Fibroblast of skin of left quadriceps (primary cell): Measurements from ENCODE around the gene MRPS34.

ENCODE experiments used
- DNase-seq, 2 experiments: peaks; one replicate each; pipeline ENCODE4 v3.0.0-alpha.2; 2013; ENCODE audit warnings: low read depth in 2 of 2

Gene MRPS34

DNA sequence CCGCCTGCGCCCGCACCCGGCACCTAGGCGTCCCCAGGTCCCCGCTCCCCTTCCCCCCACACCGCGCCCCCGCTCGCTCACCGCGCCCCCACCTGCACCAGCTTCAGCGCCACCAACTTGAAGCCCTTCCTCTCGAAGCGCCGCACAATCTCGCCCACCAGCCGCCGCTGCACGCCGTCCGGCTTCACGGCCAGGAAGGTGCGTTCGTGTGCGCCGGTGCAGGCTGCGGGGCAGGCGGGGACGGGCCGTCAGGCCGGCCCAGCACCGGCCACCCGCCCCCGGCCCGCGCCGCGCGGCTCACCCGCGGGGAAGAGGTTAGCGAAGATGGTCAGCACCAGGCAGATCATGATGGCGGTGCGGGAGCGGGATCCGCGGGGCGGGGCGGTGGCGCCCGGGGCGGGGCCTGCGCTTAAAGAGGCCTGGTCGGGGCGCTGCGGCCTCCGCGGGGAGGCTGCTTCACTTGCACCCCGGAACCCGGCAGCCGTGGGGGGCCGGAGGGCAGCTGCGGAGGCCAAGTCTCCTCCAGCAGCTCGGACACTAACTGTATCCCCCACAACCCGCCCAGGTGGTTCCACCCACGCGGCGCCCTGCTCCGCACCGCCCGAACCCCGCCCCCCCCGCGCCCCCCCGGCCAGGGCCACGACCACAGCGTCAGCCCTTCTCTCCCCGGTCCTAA lies 1.6 kb downstream of the MRPS34 start, which contains the start of gene NME3:
Gene NME3 (minus strand): TSS at position 356 of the 676 bp plus-strand sequence. CDS start 9 bp downstream, at position 347.
- peak in 1 of 2 experiments; percentile 15 for DNase-seq

DNA sequence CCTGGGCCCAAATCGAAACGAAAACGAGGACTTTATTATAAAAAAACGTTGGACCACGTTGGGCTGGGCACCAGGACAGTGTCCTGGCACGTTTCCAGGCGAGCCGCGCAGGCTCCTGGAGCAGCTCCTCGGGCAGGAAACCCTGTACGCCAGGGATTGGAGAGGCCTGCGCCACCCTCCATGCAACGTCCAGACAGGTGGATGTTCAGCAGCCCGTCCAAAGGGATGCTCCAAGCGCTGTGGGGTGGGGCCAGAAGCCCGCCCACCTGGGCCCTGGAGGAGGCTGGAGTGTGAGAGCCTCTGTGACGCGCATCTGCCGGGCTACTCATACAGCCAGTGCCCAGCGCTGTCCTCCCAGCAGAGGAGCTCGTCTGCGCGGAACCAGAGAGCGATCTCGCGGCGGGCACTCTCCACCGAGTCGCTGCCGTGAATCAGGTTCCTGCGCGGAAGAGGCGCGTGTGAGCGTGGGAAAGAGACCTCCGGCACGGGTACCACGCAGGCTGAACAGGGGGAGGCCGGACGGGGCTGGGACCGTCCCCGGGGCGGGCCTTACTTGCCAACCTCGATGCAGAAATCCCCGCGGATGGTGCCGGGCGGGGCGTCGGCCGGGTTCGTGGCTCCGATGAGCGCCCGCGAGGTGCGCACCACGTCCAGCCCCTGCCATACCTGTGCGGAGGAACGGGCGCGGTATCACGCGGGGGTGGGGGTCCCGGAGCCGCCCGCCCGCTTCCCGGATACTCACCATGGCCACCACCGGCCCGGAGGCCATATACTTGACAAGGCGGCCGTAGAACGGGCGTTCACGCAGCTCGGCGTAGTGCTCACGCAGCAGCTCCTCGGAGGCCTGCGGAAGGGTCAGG lies 2.4 kb downstream of the MRPS34 start:
- DNase-seq: no peak

DNA sequence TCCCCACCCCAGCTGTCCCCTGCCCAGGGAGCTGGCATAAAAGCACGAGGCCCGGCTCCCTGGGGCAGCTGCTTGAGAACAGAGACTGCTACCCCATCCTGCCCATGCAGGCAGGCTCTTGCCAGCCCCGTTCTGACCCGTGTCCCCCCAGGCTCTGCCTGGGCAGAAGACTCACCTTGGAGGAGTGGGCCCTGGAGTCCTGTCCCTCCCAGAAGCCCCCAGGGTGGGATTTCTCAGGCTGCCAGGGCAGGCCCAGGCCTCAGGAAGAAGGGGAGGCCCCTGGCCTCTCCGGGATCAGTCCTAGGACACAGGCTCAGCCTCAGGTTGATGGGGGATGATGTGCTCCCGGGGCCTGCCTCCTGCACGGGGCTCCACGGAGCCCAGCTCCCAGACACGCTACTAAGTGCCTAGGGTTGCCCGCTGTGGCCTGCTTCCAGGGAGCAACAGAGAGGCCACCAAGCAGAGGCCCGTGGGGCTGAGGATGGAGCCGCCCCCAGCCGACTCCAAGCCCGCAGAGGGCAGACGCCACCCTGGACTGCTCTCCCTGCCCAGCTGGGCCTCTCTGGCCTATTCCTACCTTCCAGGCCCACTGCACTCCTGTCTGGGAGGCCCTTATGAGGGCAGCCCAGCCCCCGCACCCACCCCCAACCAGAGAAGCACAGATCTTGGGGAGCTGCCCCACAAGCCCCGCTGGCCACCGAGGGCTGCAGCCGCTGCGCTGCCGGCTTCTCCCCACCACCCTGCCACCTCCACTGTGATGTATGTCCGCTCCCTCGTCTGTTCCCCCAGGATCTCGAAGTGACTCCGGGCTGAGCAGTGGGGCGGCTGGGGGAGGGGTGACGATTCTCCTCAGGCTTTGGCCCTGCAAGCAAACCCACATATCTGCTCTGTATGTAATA lies 3.3 kb downstream of the MRPS34 start:
- DNase-seq: no peak

DNA sequence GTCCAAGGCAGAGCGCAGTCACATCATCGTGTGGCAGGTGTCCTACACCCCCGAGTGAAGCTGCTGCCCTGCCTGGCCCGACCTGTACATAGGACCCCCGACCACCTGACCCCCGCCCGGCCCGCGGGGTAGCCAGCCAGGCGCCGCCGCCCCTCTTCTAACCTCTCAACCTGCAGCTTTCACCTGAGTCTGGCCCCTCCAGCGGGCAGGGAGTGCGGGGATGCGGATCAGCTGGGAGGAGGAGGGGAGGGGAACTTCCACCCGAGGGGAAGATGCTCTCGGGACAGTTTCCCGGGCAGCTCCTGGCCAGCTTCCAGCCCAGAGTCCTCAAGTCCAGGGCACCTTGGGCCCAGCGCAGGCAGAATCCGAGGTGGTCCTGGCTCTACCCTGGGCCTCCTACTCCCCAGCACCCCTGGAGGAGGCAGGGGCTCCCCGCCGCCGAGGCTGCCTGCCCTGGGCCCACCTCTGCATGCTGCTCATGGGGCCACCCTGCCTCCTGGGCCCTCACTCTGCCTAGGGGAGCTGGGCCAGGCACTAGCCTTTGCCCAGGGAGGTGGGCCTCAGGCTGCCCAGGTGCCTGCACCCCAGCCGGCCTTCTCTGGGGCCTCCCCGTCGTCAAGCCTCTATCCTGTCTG lies 4.0 kb downstream of the MRPS34 start:
- no peak for DNase-seq

DNA sequence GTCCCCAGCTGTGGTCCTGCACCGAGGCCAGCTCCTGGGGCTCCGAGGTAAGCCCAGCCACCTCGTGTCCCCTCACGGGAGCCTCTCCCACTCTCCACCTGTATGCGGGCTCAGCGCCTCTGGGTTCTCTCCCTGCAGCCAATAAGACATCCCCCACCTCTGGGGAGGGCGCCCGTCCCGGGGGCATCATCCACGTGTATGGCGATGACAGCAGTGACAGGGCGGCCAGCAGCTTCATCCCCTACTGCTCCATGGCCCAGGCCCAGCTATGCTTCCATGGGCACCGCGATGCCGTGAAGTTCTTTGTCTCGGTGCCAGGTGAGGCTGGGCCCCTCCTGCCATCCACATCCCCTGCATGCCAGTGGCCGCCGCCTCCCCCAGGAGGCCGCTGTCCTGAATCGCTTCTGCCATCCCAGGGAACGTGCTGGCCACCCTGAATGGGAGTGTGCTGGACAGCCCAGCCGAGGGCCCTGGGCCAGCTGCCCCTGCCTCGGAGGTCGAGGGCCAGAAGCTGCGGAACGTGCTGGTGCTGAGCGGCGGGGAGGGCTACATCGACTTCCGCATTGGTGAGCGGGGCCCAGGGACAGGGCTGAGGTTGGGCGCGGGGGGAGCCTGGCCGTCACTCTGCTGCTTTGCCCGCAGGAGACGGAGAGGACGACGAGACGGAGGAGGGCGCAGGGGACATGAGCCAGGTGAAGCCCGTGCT lies 4.7 kb downstream of the MRPS34 start:
- no peak for DNase-seq

DNA sequence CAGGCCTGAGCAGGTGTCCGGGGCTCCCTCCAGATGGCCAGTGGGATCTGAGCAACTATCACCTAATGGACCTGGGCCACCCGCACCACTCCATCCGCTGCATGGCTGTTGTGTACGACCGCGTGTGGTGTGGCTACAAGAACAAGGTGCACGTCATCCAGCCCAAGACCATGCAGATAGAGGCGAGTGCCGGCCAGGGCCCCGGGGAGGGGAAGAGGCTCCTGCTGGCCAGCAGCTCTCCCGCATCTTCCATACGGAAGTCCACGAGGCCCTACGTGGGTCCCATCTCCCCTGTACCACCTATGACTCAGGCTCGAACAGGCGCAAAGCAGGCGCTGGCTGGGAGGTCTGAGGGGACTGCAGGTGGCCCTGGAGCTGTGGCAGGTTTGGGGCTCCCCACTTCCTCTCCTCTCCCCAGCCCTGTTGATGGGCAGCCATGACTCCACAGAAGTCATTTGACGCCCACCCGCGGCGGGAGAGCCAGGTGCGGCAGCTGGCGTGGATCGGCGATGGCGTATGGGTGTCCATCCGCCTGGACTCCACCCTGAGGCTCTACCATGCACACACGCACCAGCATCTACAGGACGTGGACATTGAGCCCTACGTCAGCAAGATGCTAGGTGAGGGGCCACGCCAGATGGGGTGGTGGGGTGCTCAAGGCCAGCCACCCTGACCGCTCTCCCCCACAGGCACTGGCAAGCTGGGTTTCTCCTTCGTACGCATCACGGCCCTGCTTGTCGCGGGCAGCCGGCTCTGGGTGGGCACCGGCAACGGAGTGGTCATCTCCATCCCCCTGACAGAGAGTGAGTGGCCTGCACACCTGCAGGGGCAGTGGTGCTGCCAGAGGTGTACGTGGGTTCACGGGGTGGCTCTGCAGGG lies 5.6 kb downstream of the MRPS34 start:
- DNase-seq: no peak

DNA sequence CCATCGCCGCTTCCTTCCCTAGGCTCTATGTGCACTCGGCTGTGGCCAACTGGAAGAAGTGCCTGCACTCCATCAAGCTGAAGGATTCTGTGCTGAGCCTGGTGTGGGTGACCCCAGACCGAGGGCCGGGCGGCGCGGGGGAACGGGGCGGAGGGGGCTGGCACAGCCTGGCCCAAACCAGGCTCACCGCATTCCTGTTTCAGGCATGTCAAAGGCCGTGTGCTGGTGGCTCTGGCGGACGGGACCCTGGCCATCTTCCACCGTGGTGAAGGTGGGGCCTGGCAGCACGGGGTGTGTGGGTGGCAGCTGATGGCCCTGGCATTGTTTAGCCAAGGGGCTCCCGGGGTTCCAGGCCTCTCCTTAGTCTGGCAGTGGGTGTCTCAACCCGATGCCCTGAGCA lies 6.2 kb downstream of the MRPS34 start:
- DNase-seq: no peak

DNA sequence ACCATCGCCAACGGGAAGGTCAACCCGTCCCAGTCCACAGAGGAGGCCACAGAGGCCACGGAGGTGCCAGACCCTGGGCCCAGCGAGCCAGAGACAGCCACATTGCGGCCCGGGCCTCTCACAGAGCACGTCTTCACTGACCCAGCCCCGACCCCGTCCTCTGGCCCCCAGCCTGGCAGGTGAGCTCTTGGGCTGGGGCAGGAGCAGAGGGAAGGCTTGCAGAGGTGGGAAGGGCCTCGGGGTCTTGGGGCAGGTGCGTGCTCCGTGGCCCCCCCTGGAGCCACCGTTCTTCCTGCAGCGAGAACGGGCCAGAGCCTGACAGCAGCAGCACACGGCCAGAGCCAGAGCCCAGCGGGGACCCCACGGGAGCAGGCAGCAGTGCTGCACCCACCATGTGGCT lies 6.7 kb downstream of the MRPS34 start:
- no peak for DNase-seq

DNA sequence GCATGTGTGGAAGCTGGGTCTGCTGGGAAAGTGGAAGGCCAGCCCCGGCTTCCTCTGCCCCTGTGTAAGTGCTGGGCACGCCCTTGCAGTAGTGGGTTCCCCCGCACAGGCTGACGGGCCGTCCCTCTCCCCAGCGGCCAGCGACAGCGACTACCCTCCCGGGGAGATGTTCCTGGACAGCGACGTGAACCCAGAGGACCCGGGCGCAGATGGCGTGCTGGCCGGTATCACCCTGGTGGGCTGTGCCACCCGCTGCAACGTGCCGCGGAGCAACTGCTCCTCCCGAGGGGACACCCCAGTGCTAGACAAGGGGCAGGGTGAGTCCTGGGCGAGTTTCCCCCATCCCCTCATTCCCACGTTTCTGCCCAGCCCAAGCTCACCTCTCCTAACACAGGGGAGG lies 7.1 kb downstream of the MRPS34 start:
- DNase-seq: no peak

DNA sequence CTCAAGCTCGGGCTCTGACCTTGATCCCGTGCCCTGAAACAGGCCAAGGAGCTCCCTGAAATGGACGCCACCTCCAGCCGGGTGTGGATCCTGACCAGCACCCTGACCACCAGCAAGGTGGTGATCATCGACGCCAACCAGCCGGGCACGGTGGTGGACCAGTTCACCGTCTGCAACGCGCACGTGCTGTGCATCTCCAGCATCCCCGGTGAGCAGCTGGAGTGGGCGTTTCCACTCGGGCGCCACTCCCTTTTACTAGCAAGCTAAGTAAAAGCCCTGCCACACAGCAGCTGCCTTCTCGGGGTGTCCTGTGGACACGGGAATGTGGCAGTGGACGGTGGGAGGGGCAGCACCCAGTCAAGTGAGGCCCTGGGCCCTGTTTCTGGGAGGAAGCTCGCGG lies 8.0 kb downstream of the MRPS34 start:
- no peak for DNase-seq

DNA sequence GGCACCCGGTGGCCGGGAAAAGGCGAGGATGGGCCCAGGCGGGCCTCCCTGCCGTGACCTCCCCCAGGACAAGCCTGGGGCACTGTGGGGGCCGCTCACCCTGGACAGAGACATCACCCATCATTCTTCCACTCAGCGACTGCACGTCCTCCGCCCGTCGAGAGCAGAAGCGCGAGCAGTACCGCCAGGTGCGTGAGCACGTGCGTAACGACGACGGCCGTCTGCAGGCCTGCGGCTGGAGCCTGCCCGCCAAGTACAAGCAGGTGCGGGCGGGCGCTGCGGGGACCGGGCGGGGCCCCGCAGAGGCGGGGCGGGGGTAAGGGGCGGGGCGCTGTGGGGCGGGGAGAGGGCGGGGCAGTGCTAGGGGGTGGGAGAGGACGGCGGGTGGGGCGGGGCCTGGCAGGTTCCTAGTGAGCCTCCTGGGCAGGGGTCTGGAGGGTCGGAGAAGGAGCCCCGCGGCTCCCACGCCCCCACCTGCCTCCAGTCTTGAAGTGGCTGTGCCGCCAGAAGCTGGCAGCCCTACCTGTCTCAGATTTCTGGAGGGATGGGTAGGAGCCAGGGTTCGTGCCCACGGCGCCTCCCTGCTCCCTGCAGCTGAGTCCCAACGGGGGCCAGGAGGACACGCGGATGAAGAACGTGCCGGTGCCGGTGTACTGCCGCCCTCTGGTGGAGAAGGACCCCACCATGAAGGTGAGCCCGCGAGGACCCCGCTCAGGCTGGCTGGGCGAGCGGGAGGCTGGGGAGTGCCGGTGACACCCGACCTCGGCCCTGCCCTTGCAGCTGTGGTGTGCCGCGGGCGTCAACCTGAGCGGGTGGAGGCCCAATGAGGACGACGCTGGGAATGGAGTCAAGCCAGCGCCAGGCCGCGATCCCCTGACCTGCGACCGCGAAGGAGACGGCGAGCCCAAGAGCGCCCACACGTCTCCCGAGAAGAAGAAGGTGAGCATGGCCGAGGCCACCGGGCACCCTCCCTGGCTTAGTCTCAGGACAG lies 9.1 kb downstream of the MRPS34 start:
- DNase-seq: no peak

DNA sequence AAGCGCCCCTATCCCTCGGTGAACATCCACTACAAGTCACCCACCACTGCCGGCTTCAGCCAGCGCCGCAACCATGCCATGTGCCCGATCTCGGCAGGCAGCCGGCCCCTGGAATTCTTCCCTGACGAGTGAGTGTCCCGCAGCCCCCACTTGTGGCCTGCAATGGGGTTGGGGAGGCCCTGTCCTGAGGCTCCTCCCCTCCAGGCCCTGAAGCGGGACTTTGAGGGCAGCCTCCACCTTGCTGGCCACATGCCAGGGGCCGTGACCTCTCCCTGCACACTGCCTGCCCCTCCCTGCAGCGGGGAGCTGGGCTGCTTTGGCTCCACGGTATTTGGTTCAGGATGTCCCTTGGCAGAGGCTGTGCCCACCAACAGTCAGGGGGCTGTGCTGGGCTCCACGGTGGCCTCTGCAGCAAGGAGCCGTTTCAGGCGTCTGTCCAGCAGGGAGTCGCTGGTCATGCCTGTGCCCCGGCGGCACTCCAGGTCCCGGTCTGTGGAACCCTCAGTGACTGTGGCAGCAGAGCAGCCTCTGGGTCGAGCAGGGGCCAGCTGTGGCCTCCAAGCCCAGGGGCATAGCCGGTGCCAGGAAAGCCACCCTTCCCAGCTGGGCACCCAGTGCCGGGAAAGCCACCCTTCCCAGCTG lies 9.9 kb downstream of the MRPS34 start:
- DNase-seq: no peak

DNA sequence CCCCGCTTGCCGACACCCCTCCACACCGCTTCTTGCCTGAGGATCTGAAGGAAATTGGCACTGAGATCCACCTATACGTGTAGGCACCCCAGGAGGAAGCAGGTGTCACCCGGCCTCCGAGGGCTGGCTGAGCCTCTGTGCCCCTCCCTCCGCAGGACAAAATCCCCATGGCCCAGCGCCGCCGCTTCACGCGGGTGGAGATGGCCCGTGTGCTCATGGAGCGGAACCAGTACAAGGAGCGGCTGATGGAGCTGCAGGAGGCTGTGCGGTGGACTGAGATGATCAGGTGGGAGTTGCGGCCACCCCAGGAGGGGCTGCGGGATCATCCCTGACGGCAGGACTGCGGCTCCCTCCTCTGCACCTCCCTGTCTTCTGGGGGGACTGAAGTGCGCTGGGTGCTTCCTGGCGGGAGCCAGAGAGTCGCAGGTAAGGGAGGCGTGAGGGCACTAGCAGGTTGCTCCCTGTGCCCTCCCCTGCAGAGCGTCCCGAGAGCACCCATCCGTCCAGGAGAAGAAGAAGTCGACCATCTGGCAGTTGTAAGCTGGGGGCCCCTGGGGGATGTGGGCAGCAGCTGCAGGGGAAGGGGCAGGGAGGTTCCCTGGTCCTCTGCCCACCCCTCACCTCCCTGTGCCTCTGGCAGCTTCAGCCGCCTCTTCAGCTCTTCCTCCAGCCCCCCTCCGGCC lies 10.6 kb downstream of the MRPS34 start:
- no peak for DNase-seq

DNA sequence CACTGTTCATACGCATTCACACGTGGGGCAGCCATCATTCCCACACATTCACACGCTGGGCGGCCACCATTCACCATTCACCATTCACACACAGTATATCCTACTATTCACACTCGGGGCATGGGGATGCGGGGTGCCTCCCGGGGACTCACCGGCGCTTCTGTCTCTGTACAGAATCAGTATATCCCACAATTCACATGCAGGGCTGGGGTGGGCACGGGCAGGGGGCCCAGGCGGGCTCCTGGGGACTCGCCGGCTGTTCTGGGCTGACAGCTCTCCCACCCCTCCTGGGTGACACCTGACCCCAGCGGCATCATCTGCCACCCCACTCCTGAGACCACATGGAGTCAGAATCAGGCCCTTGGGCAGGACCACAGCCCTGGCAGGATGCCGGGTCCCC lies 11.2 kb downstream of the MRPS34 start:
- no peak for DNase-seq

DNA sequence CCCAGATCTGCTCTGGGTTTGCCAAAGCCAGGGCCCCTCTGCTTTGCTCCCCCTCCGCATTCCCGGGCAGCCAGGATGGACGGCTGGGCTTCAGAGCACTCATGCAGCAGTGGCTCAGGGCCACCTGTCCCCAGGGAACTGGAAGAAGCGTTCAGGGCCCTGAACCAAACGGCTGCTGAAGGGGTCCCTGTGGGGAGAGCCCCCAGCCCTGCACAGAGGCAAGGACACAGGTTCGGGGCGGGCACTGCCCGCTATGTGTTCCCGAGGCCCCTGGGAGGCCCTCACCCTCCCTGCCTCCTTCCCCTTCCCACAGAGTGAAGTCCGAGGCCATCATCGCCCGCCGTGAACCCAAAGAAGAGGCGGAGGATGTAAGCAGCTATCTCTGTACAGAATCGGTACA lies 12.0 kb downstream of the MRPS34 start:
- DNase-seq: no peak

DNA sequence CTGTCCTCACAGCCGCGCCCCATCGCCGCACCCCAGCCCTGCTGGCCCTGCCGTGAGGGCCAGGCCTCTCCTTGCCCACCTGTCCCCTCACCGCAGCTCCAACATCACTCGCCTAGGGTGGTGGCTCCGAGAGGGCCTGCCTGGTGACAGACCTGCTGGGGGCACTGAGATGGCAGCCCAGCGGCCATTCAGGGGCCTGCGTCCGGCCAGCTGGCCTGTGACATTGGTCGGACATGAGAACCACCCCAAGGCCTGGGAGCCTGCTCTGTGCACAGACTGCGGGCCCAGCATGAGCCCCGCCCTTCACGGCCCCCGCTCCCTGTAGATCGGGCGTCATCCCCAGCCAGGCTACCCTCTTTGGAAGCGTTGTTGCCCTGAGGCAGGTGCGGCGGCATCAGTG lies 13.4 kb downstream of the MRPS34 start:
- no peak for DNase-seq

DNA sequence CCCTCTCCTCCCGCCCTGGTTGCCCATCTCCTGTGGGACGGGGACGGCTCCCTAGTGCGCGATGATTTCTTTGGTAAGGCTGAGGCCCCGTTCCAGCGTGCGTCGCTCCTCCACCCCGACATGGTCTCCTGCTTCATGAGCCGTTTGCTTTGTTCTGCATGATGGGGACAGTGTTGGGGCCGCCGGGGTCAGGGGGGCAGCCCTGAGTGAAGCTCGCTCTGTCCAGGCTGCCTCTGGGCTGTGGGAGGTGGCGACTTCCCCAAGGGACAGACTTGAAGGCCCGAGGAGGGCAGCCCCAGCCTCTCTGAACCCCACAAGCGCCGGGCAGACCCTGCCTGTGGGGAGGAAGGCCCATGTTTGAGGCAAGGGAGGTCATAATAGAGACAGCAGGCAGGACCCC lies 14.0 kb downstream of the MRPS34 start:
- no peak for DNase-seq
